ENCODE data around the gene ZFP28. TPM values are rescaled to one million over a fixed set of nuclear protein-coding genes. Genes with fewer than 3 reads are reported as not detected.

Gene ZFP28
- total and polyA plus RNA-seq, 2 donors (not counting 1 experiment from before 2014, with no cell fraction given) = 7.5 to 14.9 TPM

- H3K4me2 ChIP-seq (ENCODE audit: extremely low read depth, insufficient read depth, low read length) = peak overlapping the region; percentile 92
- no peaks in the 10 kb centered on the region for H3K79me2 ChIP-seq (ENCODE audit: control insufficient read depth, insufficient read depth, low read length)
- TF ChIP-seq EZH2 (IDR thresholded peaks at IDR 0.05; ENCODE audit: low read length, missing control alignments) = no peak
- no peak for TF ChIP-seq CTCF (conservative IDR thresholded peaks at IDR 0.05 in 1 of 2, IDR thresholded peaks at IDR 0.05 in 1 of 2; ENCODE audit: low read depth in 1 of 2, low read length in 2 of 2)
These were observed 1.3 kb upstream of the ZFP28 start for GRCh38 chr19:56537442-56537841.

GRCh38 chr19:56538254-56538760 is 441 bp upstream of the ZFP28 start:
- Histone ChIP-seq H3K27me3 (ENCODE audit: control insufficient read depth, insufficient read depth, low read length) (no peaks in the 10 kb centered on the region), H4K20me1 (ENCODE audit: control insufficient read depth, extremely low read depth, insufficient read depth, low read length) (no peaks in the 10 kb centered on the region), H3K9ac (ENCODE audit: insufficient read depth, low read length) (peak overlapping the region; percentile 71), H3K27ac (ENCODE audit: insufficient read depth, low read length) (peak overlapping the region; percentile 79), H3K4me2 (ENCODE audit: extremely low read depth, insufficient read depth, low read length) (peak overlapping the region; percentile 92), H3K79me2 (ENCODE audit: control insufficient read depth, insufficient read depth, low read length) (no peaks in the 10 kb centered on the region), H3K36me3 (ENCODE audit: control insufficient read depth, insufficient read depth, low read length) (peaks cover 9% of the 10 kb centered on the region), H3K4me1 (ENCODE audit: control insufficient read depth, extremely low read depth, insufficient read depth, low read length) (no peaks in the 10 kb centered on the region), H3K4me3 (replicated peaks in 1 of 4; ENCODE audit: control extremely low read depth in 1 of 4, insufficient read depth in 1 of 4, low read depth in 3 of 4, low read length in 4 of 4) (peak overlapping the region; percentile 80 to 86 (median 83)), H3K9me3 (ENCODE audit: control insufficient read depth, insufficient read depth, low read depth, low read length) (no peaks in the 10 kb centered on the region), H2AFZ (ENCODE audit: low read length) (peak overlapping the region; percentile 99)
- peak; percentile 89 to 90 for DNase-seq (ENCODE audit: low read depth in 2 of 2)
- no peak for TF ChIP-seq EZH2 (IDR thresholded peaks at IDR 0.05; ENCODE audit: low read length, missing control alignments)
- no peak for TF ChIP-seq CTCF (conservative IDR thresholded peaks at IDR 0.05 in 1 of 2, IDR thresholded peaks at IDR 0.05 in 1 of 2; ENCODE audit: low read depth in 1 of 2, low read length in 2 of 2)

More at GRCh38 chr19:56537442-56537841, 1.3 kb upstream of the ZFP28 start:
- Histone ChIP-seq H3K9me3 (ENCODE audit: control insufficient read depth, insufficient read depth, low read depth, low read length) (no peaks in the 10 kb centered on the region), H3K27me3 (ENCODE audit: control insufficient read depth, insufficient read depth, low read length) (no peaks in the 10 kb centered on the region), H3K36me3 (ENCODE audit: control insufficient read depth, insufficient read depth, low read length) (peaks cover 9% of the 10 kb centered on the region), H3K9ac (ENCODE audit: insufficient read depth, low read length) (no peak overlapping the region), H4K20me1 (ENCODE audit: control insufficient read depth, extremely low read depth, insufficient read depth, low read length) (no peaks in the 10 kb centered on the region), H3K4me1 (ENCODE audit: control insufficient read depth, extremely low read depth, insufficient read depth, low read length) (no peaks in the 10 kb centered on the region), H3K27ac (ENCODE audit: insufficient read depth, low read length) (no peak overlapping the region), H3K4me3 (replicated peaks in 1 of 4; ENCODE audit: control extremely low read depth in 1 of 4, insufficient read depth in 1 of 4, low read depth in 3 of 4, low read length in 4 of 4) (peak overlapping the region in 2 of 4 experiments; percentile 80 to 84), H2AFZ (ENCODE audit: low read length) (peak overlapping the region; percentile 99)
- DNase-seq (ENCODE audit: low read depth in 2 of 2) = no peak

- Histone ChIP-seq H3K9ac (ENCODE audit: insufficient read depth, low read length) (no peak overlapping the region), H3K9me3 (ENCODE audit: control insufficient read depth, insufficient read depth, low read depth, low read length) (no peaks in the 10 kb centered on the region), H3K4me1 (ENCODE audit: control insufficient read depth, extremely low read depth, insufficient read depth, low read length) (no peaks in the 10 kb centered on the region), H3K4me3 (replicated peaks in 1 of 4; ENCODE audit: control extremely low read depth in 1 of 4, insufficient read depth in 1 of 4, low read depth in 3 of 4, low read length in 4 of 4) (no peak overlapping the region), H3K27me3 (ENCODE audit: control insufficient read depth, insufficient read depth, low read length) (no peaks in the 10 kb centered on the region), H4K20me1 (ENCODE audit: control insufficient read depth, extremely low read depth, insufficient read depth, low read length) (no peaks in the 10 kb centered on the region), H3K27ac (ENCODE audit: insufficient read depth, low read length) (no peak overlapping the region), H3K4me2 (ENCODE audit: extremely low read depth, insufficient read depth, low read length) (no peak overlapping the region), H3K79me2 (ENCODE audit: control insufficient read depth, insufficient read depth, low read length) (no peaks in the 10 kb centered on the region), H3K36me3 (ENCODE audit: control insufficient read depth, insufficient read depth, low read length) (peaks cover 13% of the 10 kb centered on the region), H2AFZ (ENCODE audit: low read length) (no peak overlapping the region)
- DNase-seq (ENCODE audit: low read depth in 2 of 2) = no peak
- TF ChIP-seq EZH2 (IDR thresholded peaks at IDR 0.05; ENCODE audit: low read length, missing control alignments) (no peak), CTCF (conservative IDR thresholded peaks at IDR 0.05 in 1 of 2, IDR thresholded peaks at IDR 0.05 in 1 of 2; ENCODE audit: low read depth in 1 of 2, low read length in 2 of 2) (no peak)
These were observed 5.0 kb downstream of the ZFP28 start for GRCh38 chr19:56543776-56544175.

All from fibroblast of lung (primary cell).